ENCODE results near the gene MAST2.
"Not testable (repeated sequence)": the region's sequence is repeated elsewhere in the genome, so short reads cannot be mapped to it uniquely, and the experiment has no call there.

Gene MAST2

GRCh38 chr1:45824607-45825006, 21.2 kb downstream of the MAST2 start:
- H3K4me1 Mint-ChIP-seq (ENCODE audit: low read depth in 2 of 2), result peaks cover 0 to 2% of the 10 kb centered on the region in 2 donors
- no peaks in the 10 kb centered on the region for H3K9me3 Mint-ChIP-seq
- no peak overlapping the region for H3K4me3 Mint-ChIP-seq
- DNase-seq, result no peak
- no peak overlapping the region for H3K27ac Mint-ChIP-seq
- H3K36me3 Mint-ChIP-seq (ENCODE audit: insufficient read depth), result peaks cover 11% of the 10 kb centered on the region
- ATAC-seq (replicated peaks), result no peak
- no peaks in the 10 kb centered on the region for H3K27me3 Mint-ChIP-seq

- Mint-ChIP-seq H3K4me3 (no peak overlapping the region), H3K4me1 (ENCODE audit: low read depth in 2 of 2) (no peaks in the 10 kb centered on the region), H3K36me3 (ENCODE audit: insufficient read depth) (peaks cover 17% of the 10 kb centered on the region), H3K27ac (no peak overlapping the region), H3K27me3 (no peaks in the 10 kb centered on the region), H3K9me3 (no peaks in the 10 kb centered on the region)
- no peak for ATAC-seq (replicated peaks)
- DNase-seq, result no peak
These were observed 23.8 kb downstream of the MAST2 start for GRCh38 chr1:45827256-45827655.

- Mint-ChIP-seq H3K4me3 (no peak overlapping the region), H3K27me3 (no peaks in the 10 kb centered on the region), H3K4me1 (ENCODE audit: low read depth in 2 of 2) (no peaks in the 10 kb centered on the region), H3K27ac (no peak overlapping the region), H3K36me3 (ENCODE audit: insufficient read depth) (peaks cover 17% of the 10 kb centered on the region), H3K9me3 (no peaks in the 10 kb centered on the region)
- no peak for ATAC-seq (replicated peaks)
- DNase-seq, result no peak
These were observed 25.4 kb downstream of the MAST2 start for GRCh38 chr1:45828841-45829240.

GRCh38 chr1:45833361-45833760, 29.9 kb downstream of the MAST2 start:
- no peaks in the 10 kb centered on the region for H3K4me1 Mint-ChIP-seq (ENCODE audit: low read depth in 2 of 2)
- no peaks in the 10 kb centered on the region for H3K27me3 Mint-ChIP-seq
- peaks cover 9% of the 10 kb centered on the region for H3K36me3 Mint-ChIP-seq (ENCODE audit: insufficient read depth)
- no peak overlapping the region for H3K27ac Mint-ChIP-seq
- H3K9me3 Mint-ChIP-seq, result no peaks in the 10 kb centered on the region
- DNase-seq, result no peak
- no peak overlapping the region for H3K4me3 Mint-ChIP-seq
- no peak for ATAC-seq (replicated peaks)

GRCh38 chr1:45834689-45835088, 31.3 kb downstream of the MAST2 start:
- Mint-ChIP-seq H3K4me1 (ENCODE audit: low read depth in 2 of 2) (no peaks in the 10 kb centered on the region), H3K27me3 (no peaks in the 10 kb centered on the region), H3K9me3 (no peaks in the 10 kb centered on the region), H3K36me3 (ENCODE audit: insufficient read depth) (peaks cover 13% of the 10 kb centered on the region), H3K27ac (peak overlapping the region in 1 of 2 donors; percentile 46), H3K4me3 (no peak overlapping the region)
- no peak for DNase-seq
- no peak for ATAC-seq (replicated peaks)

- H3K27me3 Mint-ChIP-seq, result no peaks in the 10 kb centered on the region
- H3K9me3 Mint-ChIP-seq, result no peaks in the 10 kb centered on the region
- H3K4me1 Mint-ChIP-seq (ENCODE audit: low read depth in 2 of 2), result no peaks in the 10 kb centered on the region
- no peak overlapping the region for H3K27ac Mint-ChIP-seq
- ATAC-seq (replicated peaks), result no peak
- H3K4me3 Mint-ChIP-seq, result no peak overlapping the region
- peaks cover 11% of the 10 kb centered on the region for H3K36me3 Mint-ChIP-seq (ENCODE audit: insufficient read depth)
- no peak for DNase-seq
These were observed 33.0 kb downstream of the MAST2 start for GRCh38 chr1:45836451-45836850.

- H3K9me3 Mint-ChIP-seq; H3K4me1 Mint-ChIP-seq (ENCODE audit: low read depth in 2 of 2); ATAC-seq (replicated peaks); DNase-seq; H3K27ac Mint-ChIP-seq; H3K27me3 Mint-ChIP-seq; H3K4me3 Mint-ChIP-seq: not testable (repeated sequence)
- H3K36me3 Mint-ChIP-seq (ENCODE audit: insufficient read depth), result peaks cover 11% of the 10 kb centered on the region
These were observed 33.4 kb downstream of the MAST2 start for GRCh38 chr1:45836861-45837260.

- not testable (repeated sequence) for DNase-seq; ATAC-seq (replicated peaks); H3K4me3 Mint-ChIP-seq; H3K9me3 Mint-ChIP-seq; H3K27me3 Mint-ChIP-seq; H3K27ac Mint-ChIP-seq; H3K4me1 Mint-ChIP-seq (ENCODE audit: low read depth in 2 of 2)
- peaks cover 11% of the 10 kb centered on the region for H3K36me3 Mint-ChIP-seq (ENCODE audit: insufficient read depth)
These were observed 34.9 kb downstream of the MAST2 start for GRCh38 chr1:45838322-45838721.

GRCh38 chr1:45840704-45841103, 37.3 kb downstream of the MAST2 start:
- no peak overlapping the region for H3K4me3 Mint-ChIP-seq
- H3K36me3 Mint-ChIP-seq (ENCODE audit: insufficient read depth), result peaks cover 11% of the 10 kb centered on the region
- ATAC-seq (replicated peaks) (no peak), DNase-seq (no peak)
- H3K9me3 Mint-ChIP-seq, result no peaks in the 10 kb centered on the region
- peaks cover 2 to 6% of the 10 kb centered on the region in 2 donors for H3K4me1 Mint-ChIP-seq (ENCODE audit: low read depth in 2 of 2)
- no peak overlapping the region for H3K27ac Mint-ChIP-seq
- no peaks in the 10 kb centered on the region for H3K27me3 Mint-ChIP-seq

- peaks cover 11% of the 10 kb centered on the region for H3K36me3 Mint-ChIP-seq (ENCODE audit: insufficient read depth)
- H3K4me1 Mint-ChIP-seq (ENCODE audit: low read depth in 2 of 2), result peaks cover 2 to 6% of the 10 kb centered on the region in 2 donors
- no peak for DNase-seq
- H3K9me3 Mint-ChIP-seq, result no peaks in the 10 kb centered on the region
- no peak for ATAC-seq (replicated peaks)
- H3K27ac Mint-ChIP-seq, result peak overlapping the region in 1 of 2 donors; percentile 16
- no peaks in the 10 kb centered on the region for H3K27me3 Mint-ChIP-seq
- no peak overlapping the region for H3K4me3 Mint-ChIP-seq
These were observed 39.4 kb downstream of the MAST2 start for GRCh38 chr1:45842786-45843185.

GRCh38 chr1:45843474-45843905, 40.1 kb downstream of the MAST2 start:
- Mint-ChIP-seq H3K4me3 (no peak overlapping the region), H3K36me3 (ENCODE audit: insufficient read depth) (peaks cover 11% of the 10 kb centered on the region), H3K27ac (no peak overlapping the region), H3K27me3 (no peaks in the 10 kb centered on the region), H3K4me1 (ENCODE audit: low read depth in 2 of 2) (peaks cover 2 to 6% of the 10 kb centered on the region in 2 donors), H3K9me3 (peaks cover 0 to under 1% of the 10 kb centered on the region in 2 donors)
- DNase-seq (no peak), ATAC-seq (replicated peaks) (no peak)

- H3K4me3 Mint-ChIP-seq; ATAC-seq (replicated peaks); H3K9me3 Mint-ChIP-seq; H3K4me1 Mint-ChIP-seq (ENCODE audit: low read depth in 2 of 2); H3K36me3 Mint-ChIP-seq (ENCODE audit: insufficient read depth); H3K27me3 Mint-ChIP-seq; H3K27ac Mint-ChIP-seq; DNase-seq: not testable (repeated sequence)
These were observed 40.6 kb downstream of the MAST2 start for GRCh38 chr1:45844000-45844399.

GRCh38 chr1:45846931-45847330, 43.5 kb downstream of the MAST2 start:
- Mint-ChIP-seq H3K27ac (no peak overlapping the region), H3K4me1 (ENCODE audit: low read depth in 2 of 2) (peaks cover 2 to 6% of the 10 kb centered on the region in 2 donors), H3K9me3 (peaks cover 0 to 8% of the 10 kb centered on the region in 2 donors), H3K36me3 (ENCODE audit: insufficient read depth) (no peaks in the 10 kb centered on the region), H3K27me3 (no peaks in the 10 kb centered on the region), H3K4me3 (no peak overlapping the region)
- DNase-seq (no peak), ATAC-seq (replicated peaks) (no peak)

GRCh38 chr1:45848097-45848496, 44.7 kb downstream of the MAST2 start:
- Mint-ChIP-seq H3K27me3 (no peaks in the 10 kb centered on the region), H3K4me1 (ENCODE audit: low read depth in 2 of 2) (peaks cover 2 to 3% of the 10 kb centered on the region in 2 donors), H3K9me3 (peaks cover 0 to 8% of the 10 kb centered on the region in 2 donors), H3K27ac (no peak overlapping the region), H3K4me3 (no peak overlapping the region), H3K36me3 (ENCODE audit: insufficient read depth) (no peaks in the 10 kb centered on the region)
- DNase-seq (no peak), ATAC-seq (replicated peaks) (no peak)

GRCh38 chr1:45848714-45849113, 45.3 kb downstream of the MAST2 start:
- H3K27me3 Mint-ChIP-seq, result no peaks in the 10 kb centered on the region
- peaks cover 0 to 8% of the 10 kb centered on the region in 2 donors for H3K9me3 Mint-ChIP-seq
- H3K27ac Mint-ChIP-seq, result no peak overlapping the region
- no peaks in the 10 kb centered on the region for H3K4me1 Mint-ChIP-seq (ENCODE audit: low read depth in 2 of 2)
- no peak for DNase-seq
- H3K4me3 Mint-ChIP-seq, result no peak overlapping the region
- no peak for ATAC-seq (replicated peaks)
- no peaks in the 10 kb centered on the region for H3K36me3 Mint-ChIP-seq (ENCODE audit: insufficient read depth)

Measured in effector memory CD8-positive, alpha-beta T cell (primary cell).